ENCODE results near the gene CHAF1B.

DNA sequence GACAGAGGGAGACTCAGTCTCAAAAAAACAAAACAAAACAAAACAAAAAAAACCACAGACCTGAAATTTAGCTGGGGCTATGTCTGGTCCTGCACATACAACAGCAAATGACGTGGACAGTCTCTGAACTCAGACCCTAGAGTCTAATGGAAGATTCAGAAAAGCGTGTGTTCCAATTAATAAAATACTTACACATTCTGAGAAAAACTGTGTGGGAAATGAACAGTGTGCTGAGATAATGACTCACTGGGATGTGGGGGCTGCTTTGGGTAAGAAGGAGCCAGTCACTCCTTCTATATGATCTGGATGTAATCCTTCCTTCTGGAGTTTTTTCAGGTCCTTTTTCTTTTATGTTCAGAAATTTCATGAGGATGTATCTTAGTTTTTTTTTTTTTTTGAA lies 65.3 kb downstream of the CHAF1B start:
- TF ChIP-seq, protein P1, sequence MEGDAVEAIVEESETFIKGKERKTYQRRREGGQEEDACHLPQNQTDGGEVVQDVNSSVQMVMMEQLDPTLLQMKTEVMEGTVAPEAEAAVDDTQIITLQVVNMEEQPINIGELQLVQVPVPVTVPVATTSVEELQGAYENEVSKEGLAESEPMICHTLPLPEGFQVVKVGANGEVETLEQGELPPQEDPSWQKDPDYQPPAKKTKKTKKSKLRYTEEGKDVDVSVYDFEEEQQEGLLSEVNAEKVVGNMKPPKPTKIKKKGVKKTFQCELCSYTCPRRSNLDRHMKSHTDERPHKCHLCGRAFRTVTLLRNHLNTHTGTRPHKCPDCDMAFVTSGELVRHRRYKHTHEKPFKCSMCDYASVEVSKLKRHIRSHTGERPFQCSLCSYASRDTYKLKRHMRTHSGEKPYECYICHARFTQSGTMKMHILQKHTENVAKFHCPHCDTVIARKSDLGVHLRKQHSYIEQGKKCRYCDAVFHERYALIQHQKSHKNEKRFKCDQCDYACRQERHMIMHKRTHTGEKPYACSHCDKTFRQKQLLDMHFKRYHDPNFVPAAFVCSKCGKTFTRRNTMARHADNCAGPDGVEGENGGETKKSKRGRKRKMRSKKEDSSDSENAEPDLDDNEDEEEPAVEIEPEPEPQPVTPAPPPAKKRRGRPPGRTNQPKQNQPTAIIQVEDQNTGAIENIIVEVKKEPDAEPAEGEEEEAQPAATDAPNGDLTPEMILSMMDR (IDR thresholded peaks at IDR 0.05), result no peak
- TF ChIP-seq POLR2AphosphoS5 (IDR thresholded peaks at IDR 0.05), result no peak

Measured in prostate gland (tissue), 2 donors.